ENCODE measurements around the gene MAPKAP1. TPM values are rescaled to one million over a fixed set of nuclear protein-coding genes. Genes with fewer than 3 reads are reported as not detected.

MAPKAP1 gene
- total and polyA plus RNA-seq, 9 of the 15 experiments (the other 6 are each of a cell fraction or from before 2014, with no cell fraction given): 2.6 to 82.1 (median 61.1) TPM

DNA sequence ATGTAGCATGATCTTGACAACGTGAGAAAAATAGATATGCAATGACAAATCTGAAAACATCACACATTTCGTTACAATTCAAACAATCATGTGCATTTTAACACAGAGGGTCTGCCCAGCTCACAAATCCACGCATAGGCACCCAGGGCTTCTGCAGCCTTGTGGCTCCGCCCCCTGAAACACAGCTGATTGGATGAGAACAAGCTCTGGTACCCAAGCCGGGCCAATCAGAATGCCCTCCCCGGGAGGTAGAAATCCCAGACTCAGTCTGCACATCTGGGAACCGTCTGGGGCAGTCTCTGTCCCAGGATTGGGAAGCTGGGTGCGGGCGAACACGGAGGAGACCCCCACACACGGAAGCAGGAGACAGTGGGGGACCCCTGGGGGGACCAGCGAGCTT lies 307.8 kb downstream of the MAPKAP1 start:
- intact Hi-C loops (cut with micrococcal nuclease): no loop called here
- POLR2A ChIA-PET: no interaction called here

More for the DNA sequence above, 307.8 kb downstream of the MAPKAP1 start:
- H2AFZ ChIP-seq (ENCODE audit: low read depth, low read length): no peak overlapping the region
- FAIRE-seq (no peak), ATAC-seq (peak; percentile 76), DNase-seq (ENCODE audit: extremely low read depth in 1 of 4, low spot score in 3 of 4) (peak; percentile 34 to 83 (median 55))
- H3K9ac ChIP-seq (ENCODE audit: insufficient read depth in 1 of 2, low read depth in 2 of 2, low read length in 2 of 2): no peak overlapping the region
- in situ Hi-C loops (cut with MboI): no loop called here
- no peaks in the 10 kb centered on the region for H3K36me3 ChIP-seq (ENCODE audit: control insufficient read depth, insufficient read depth, low read length)
- H3K9me1 ChIP-seq (ENCODE audit: control insufficient read depth, insufficient read depth, low read length): no peaks in the 10 kb centered on the region
- no peaks in the 10 kb centered on the region for H4K20me1 ChIP-seq (replicated peaks; ENCODE audit: control insufficient read depth, insufficient read depth, low read length)
- no peak overlapping the region for H3K4me3 ChIP-seq
- H3K9me3 ChIP-seq (replicated peaks; ENCODE audit: control insufficient read depth, insufficient read depth, low read depth, low read length): no peaks in the 10 kb centered on the region; the same call in none of the 2 replicates
- H3K4me1 ChIP-seq (replicated peaks in 1 of 2; ENCODE audit: control insufficient read depth in 2 of 2, insufficient read depth in 2 of 2, low read length in 2 of 2): peaks cover 0 to 22% of the 10 kb centered on the region in 2 experiments; a peak in 1 of 5 replicates
- TF ChIP-seq OTX1 (CRISPR knock-in tag; IDR thresholded peaks at IDR 0.05): no peak
- peak; percentile 29; the same call in 1 of the 2 replicates for TF ChIP-seq ZNF316 (IDR thresholded peaks at IDR 0.05)
- no peak for TF ChIP-seq KLF16 (IDR thresholded peaks at IDR 0.05)
- no peak for TF ChIP-seq MTA1 (IDR thresholded peaks at IDR 0.05; ENCODE audit: borderline replicate concordance)
- no peak for TF ChIP-seq E2F4 (CRISPR knock-in tag; IDR thresholded peaks at IDR 0.05; ENCODE audit: low read depth)
- peak; percentile 58 for TF ChIP-seq NFYB (IDR thresholded peaks at IDR 0.05; ENCODE audit: extremely low read depth, insufficient read length)
- TF ChIP-seq MEF2D (tag; conservative IDR thresholded peaks at IDR 0.05; ENCODE audit: low read depth): no peak
- WGBS (ENCODE audit: insufficient coverage, low coverage, missing lambda C conversion rate): 40% methylated on average over 12 of the region's 12 CpGs
- BruUV-seq (replicated peaks): no TSS peak
- no peak overlapping the region for H3K27ac ChIP-seq (ENCODE audit: extremely low read depth, low read depth, low read length)
- CTCF ChIA-PET (ENCODE audit: low intra/inter-chr PET ratio): no interaction called here
- no peaks in the 10 kb centered on the region for H3K79me2 ChIP-seq (ENCODE audit: control insufficient read depth, insufficient read depth, low read length)
- no peaks in the 10 kb centered on the region; a peak in 1 of 5 replicates for H3K27me3 ChIP-seq (ENCODE audit: control insufficient read depth in 2 of 2, insufficient read depth in 2 of 2, low read length in 2 of 2)
- H3K4me2 ChIP-seq (ENCODE audit: insufficient read depth, low read length): no peak overlapping the region

All from K562 (cell line).